NCI-H1436 treated with DMSO at 0.1 percent for 48 hours (cell line): Measurements from ENCODE around the gene NID1.
"Not testable (repeated sequence)": the region's sequence is repeated elsewhere in the genome, so short reads cannot be mapped to it uniquely, and the experiment has no call there.

Experiments used
- DNase-seq: peaks from one replicate; lab custom pipeline; 2025; lab: John Stamatoyannopoulos, UW

The NID1 gene

DNA sequence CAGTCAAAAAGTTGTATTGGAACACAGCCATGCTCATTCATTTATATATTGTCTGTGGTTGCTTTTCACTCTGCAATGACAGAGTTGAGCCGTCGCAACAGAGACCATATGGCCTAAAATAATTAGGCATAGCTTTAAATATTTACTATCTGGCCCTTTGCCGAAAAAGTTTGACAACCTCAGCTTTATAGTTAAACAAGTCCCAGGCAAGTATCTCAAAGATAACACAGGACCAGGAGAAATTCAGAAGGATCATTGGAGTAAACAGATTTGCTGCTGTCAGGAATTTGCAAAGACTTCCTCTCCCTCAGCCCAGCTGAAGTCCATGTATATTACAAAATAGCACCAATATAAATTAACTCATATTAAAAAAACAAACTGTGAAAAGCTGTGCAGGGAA is 34.4 kb downstream of the NID1 start:
- DNase-seq, result no peak

DNA sequence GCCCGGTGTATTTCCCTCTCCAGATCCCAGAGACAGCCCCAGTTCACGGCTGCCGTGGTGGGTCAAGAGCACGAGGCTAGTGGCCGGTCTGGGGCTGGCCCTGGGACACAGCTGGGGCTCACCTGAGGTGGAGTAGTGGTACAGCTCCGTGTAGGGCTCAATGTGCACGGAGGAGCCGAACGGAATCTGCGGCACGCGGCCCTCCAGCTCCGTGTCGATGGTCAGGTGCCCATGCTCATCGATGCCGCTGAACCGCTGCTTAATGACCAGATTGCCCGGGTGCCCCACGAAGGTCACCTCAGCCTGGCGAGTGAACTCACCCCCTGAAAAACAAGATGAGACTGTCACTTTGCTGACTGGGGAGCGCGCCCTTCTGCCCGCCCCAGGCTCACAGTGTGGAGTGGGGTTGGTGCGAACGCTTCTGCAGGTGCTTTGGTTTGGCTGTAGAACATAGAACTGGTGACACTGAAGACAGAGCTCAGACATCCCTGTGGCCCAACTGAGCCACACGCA is 35.4 kb downstream of the NID1 start:
- DNase-seq, result no peak

DNA sequence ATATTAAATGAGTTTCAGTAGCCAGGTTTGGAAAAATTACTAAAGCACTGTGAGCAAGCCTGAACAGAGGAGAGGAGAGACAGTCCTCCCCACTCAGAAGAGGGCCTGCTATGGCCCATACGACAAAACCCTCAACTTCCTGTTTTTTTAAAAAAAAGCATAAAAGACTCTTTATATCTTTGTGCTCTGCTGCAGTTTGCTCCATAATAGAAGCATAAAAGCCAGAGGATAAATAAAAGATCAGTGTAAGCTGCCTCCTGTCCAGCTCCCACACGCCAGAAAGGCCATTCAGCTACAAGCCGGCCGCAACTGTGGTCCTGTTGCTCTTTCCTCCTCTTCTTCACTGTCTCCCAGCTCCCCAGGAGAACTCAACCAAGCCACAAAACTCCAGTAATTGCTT is 37.8 kb downstream of the NID1 start:
- DNase-seq, result no peak

DNA sequence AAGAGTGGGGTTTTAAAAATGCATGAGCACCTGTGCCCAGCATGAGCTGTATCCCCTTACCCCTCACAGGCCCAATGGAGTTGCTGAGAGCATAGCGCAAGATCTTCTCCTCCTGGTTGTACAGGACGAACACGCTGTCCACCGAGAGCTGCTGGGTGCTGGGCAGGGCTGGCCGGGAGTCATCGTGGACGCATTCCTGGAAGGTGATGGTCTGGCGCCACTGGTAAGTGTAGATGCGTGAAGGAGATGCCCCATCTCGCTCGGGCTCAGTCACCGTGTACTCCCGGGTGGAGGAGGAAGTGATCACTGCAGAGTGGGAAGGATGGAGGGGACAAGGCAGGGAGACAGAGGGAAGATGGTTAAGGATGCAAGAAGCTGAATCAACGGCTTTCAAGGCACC is 39.1 kb downstream of the NID1 start:
- no peak for DNase-seq

DNA sequence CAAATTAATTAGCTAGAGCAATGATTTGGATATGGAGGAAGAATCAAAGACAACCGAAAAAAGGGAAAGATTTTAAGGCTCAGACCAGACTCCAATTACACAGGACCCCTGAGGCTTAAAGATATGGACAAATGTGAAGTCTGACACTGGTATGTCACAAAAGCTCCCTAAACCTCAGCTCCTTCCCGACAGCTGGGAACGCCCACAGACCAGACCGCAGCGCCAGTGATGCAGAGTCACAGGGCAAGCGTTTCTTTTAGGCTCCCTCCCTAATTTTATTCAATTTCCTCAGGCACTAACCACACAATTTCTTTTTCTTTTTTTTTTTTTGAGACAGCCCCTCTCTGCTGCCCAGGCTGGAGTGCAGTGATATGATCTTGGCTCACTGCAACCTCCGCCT is 40.2 kb downstream of the NID1 start:
- no peak for DNase-seq

DNA sequence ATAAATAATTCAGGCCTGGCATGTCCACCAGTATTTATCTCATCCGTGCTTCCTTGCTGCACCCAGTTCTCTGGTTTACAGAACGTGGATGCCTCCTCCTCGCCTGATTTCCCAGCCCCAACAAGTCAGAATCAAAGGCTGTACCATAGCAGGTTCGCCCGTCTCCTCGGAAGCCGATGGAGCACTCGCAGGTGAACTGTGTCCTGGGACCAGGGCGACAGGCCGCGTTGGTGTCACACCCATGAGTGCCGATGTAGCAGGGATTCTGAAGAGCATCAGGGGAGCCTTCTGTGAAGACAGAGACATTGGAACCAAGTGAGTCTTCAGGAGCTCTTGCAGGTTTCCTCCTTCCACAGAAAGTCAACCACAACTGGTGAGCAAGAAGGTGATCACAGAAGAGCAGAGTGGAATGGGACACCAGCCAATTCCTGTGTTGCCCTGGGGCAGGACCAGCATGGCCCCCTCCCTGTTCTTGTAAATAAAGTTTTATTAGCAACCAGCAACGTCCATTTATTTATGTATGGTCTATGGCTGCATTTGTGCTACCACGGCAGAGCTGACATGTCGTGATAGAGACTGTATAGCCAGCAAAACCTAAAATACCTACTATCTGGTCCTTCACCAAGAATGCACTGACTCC is 40.8 kb downstream of the NID1 start:
- DNase-seq, result no peak

DNA sequence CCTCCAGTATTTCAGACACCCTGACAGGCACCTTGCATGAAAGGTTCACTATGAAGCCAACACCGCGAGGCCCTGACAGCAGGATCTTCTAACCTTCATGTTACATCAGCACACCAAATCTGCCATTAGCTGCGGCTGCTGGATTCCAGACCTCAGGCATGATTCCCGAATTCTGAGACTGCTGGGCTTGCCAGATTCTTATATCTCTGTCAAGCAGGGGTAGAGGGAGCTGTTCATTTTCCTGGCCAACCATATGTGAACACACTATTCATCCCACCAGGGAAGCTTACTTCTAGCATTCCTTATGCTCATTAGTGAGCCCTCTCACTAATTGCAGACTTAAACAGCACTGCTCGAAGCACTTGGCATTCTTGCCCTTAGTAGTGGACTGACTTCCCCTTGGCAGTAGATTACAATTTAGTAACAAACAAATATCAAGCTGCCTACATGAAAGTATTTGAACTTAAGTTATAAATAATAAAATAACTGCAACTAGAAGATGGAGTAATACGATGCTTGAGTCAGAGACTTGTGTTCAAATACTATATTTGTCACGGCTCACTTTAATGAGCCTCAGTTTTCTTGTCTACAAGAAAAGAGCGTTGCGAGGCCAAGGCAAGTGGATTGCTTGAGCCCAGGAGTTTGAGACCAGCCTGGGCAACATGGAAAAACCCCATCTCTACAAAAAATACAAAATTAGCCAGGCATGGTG is 43.3 kb downstream of the NID1 start:
- no peak for DNase-seq

DNA sequence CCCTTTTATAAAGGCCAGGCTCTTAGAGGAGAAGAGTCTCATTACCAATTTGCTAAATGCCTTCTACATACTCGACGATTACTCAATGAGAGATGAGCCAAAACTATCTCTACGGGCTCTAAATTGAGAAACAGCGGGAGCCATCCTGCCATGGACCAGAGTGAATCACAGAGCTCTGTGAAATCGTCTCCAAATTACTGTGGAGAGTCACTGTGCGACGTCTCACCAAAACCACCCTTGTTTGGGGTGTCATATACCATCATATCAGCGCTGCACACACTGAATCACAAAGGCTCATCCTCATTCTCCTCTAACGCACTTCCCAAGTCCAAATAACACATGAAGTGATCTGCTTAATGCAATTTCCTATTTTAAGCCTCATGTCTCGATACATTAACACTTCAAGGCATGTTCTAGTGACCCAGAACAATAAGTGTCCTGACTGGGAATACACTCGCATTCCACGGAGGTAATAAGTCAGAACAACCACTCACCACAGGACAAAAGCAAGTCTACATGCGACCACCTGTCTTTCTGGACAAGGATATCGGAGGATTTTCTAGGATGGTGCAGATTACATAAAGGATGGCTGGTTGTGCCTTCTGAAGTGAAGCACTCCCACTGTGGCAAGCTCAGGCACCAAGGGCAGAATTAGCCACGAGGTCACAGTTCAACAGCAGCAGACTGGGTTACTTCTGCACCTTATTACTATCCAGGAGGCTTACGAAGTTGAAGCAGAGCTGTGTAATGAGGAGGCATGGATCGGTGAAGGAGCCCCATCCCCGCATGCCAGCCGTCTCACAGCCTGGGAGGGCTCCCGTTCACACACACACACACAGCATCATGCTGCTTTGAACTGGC is 44.3 kb downstream of the NID1 start:
- no peak for DNase-seq

DNA sequence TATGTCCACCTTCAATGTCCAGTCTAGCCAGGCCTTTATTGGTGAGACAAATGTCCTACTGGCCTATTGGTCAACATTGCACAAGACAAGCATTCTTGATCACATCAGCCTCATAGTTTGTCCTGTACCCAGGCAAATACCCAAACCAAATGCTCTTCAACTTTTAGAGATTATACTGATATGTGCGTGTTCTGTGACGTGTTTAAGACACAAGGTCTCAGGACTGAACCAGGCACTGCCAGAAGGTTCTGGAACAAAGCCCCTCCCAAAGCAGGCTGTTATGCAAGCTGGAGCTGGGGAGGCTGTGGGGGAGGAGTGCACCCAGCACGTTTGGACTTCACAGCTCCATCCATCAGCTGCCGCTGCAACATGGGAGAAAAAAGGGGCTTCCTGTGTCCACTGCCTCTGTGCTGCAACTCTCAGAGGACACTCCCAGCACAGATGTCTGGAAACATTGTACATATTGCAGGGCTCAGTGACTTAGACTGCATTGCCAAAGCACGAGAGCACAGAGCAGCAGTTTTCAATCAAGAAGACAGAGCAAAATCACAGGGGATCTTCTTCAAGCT is 45.9 kb downstream of the NID1 start:
- no peak for DNase-seq

DNA sequence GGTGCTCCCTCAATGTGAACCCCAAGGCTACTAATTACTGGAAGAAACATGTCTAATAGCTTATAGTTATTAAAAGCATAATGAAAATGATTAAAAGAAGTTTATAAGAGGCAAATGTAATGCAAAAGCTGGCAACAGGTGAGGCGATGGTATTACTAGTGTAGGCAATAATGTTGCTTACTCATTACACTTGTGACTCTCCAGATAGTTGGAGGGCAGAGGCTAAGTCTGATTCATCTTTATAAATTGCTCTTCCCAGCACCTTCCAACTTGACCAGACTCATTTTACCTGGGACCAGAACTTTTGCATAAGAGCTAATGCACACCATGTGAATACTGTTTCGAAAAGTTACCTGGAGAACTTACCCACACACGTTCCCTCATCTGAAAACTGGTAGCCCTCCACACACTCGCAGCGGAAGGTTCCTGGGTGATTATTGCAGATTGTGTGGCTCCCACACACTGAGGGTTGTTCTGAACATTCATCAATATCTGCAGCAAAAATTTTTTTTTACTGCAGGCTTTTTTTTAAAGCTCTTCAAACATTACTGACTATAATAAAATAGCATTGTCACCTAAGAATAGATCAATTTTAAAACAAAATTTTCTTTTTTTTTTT is 48.0 kb downstream of the NID1 start:
- no peak for DNase-seq

DNA sequence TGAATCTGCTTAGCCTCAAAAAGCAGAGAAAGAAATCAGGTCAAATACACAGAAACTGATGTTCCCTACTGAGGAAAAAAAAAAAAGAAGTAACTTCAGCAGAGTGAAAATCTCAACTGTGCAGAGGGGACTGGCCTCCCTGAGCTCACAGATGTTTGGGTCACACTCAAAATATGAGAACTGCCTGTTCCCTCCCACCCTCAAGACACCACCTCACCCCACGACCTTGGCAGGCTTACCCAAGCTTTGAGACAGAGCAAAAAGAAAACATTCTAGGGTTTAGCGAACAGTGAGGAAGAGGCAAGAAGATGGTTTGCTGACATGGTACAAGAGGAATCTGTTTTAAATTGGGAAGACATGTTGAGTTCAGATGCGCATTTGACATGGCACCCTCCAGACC is 48.8 kb downstream of the NID1 start:
- DNase-seq, result no peak

DNA sequence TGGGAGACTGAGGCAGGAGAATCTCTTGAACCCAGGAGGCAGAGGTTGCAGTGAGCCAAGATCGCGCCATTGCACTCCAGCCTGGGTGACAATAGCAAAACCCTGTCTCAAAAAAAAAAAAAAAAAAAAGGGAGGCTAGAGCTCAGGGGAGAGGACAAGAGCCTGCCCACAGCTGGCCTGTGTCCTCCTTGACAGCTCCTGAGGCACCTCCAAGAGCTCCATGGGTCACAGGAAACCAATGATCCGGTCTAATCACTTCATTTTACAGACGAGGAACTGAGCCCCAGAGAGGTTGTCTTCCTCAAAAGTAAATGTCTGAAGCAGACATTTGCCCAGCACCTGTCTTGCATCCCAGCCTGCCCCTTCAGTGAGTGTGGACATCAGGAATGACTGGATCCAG is 49.4 kb downstream of the NID1 start:
- DNase-seq, result no peak

DNA sequence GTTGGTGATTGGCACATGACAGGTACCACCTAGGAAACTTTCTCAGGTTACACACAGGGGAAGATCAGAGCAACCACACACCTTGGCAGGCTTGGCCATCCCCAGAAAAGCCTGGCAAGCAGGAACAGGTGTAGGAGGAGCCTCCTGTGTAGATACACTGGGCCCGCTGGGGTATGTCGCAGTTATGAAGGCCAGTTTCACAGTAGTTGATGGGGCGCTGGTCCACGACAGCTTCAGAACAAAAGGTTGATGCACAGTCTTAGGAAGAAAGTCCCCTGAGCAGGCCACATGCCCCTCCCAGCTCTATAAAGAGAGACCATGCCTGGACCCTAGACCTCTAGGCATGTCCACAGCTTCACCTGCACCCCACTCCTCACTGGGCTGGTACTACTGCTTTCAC is 51.6 kb downstream of the NID1 start:
- DNase-seq, result no peak

DNA sequence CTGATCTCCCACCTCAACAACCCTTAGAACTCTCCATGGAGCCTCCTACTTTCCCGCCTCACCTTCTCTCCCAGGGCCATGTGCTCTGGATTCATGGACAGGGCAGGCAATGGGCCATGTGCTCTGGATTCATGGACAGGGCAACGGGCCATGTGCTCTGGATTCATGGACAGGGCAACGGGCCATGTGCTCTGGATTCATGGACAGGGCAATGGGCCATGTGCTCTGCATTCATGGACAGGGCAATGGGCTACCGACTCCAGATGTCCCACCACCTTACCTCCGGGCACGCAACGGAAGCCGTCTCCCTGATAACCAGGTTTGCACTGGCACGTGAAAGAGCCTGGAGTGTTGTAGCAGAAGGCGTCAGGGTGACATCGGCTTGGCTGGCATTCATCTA is 53.2 kb downstream of the NID1 start:
- no peak for DNase-seq

DNA sequence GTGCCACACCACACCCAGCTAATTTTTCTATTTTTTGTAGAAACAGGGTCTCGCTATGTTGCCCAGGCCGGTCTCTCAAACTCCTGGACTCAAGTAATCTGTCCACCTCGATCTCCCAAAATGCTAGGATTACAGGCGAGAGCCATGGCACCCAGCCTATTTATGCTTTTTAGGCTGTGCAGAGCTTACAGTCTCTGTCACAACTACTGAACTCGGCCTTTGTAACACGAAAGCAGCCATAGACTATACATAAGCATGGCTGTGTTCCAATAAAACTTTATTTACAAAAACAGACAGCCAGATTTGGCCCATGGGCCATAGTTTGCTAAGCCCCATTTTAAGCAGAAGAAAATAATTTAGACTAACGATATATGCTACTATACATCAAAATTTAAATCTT is 54.4 kb downstream of the NID1 start:
- no peak for DNase-seq

DNA sequence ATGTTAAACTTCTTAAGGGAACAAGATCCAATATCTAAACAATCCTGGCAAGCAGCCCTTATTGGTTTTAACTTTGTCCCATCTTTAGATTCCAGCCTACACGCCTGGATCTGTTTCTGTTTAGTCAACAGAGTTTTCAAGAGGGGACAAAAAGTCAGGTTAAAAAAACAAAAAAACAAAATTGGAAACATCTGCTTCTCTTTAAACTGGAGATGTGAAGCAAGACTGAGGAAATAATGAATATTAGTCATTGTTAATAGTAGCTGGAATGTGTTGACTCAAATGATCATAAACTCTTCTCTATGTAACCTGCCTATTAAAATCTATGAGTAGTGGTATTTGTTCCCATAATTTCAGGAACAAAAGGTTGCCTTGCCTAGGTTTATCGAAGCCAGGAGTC is 55.0 kb downstream of the NID1 start:
- DNase-seq, result no peak

DNA sequence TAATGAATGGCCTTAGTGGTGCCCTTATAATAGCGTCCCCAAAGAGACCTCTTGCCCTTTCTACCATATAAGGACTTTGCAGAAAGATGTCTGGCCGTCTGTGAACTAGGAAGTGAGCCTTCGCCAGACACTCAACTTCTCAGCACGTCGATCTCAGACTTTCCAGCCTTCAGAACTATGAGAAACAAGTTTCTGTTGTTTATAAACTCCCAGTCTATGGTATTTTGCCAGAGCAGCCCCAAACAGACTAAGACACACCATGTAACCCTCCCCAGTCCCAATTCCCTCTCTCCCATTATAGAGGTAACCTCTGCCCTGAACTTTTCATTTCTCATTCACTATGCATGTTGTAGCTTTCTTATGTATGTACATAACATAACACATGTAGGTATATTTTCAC is 55.7 kb downstream of the NID1 start:
- no peak for DNase-seq

DNA sequence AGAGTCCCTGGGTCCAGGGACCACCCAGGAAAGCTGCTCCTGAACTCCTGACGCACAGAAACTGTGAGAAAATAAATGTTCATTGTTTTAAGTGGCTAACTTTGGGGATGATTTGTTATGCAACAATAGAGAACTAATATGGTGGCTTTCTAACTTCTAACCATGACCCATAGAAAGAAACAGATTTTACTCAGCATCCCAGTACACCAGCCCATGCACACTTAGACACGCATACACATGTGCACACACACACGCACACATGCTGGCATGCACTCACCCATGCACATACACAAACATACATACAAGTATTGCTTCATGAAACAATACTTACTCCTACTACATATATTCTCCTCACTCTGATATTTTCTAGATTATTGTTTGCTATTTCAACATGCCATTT is 57.1 kb downstream of the NID1 start:
- DNase-seq, result no peak

DNA sequence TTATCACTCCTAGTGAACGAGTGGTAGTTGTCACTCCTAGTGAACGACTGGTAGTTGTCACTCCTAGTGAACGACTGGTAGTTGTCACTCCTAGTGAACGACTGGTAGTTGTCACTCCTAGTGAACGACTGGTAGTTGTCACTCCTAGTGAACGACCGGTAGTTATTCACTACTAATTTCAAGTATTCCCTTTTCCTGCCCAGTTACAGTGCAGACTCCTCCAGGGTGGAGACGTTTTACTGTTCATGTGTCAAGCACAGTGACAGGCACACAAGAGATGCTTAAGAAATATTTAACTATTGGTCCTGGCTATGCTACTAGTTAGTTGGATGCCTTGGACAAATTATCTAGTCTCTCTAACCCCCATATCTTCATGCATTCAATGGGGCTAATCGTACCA is 61.8 kb downstream of the NID1 start:
- not testable (repeated sequence) for DNase-seq

DNA sequence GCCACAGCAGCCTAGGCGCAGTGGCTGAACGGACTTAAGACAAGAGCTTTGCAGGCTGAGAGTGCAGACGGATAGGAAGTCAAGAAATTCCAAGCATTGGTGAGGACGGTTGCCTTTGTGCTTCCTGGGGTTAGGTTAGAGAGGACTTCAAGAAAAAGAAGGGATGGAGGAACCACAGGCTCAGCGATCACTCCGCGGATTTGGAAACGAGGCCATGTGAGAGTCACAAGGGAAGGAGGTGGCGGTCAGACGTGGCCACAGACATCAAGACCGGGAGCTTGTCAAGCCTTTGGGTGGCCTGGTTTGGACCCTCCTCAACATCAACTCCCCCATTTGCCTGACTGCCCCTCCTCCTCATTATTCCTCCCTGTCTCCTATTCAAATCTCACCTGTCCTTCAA is 62.3 kb downstream of the NID1 start:
- no peak for DNase-seq

DNA sequence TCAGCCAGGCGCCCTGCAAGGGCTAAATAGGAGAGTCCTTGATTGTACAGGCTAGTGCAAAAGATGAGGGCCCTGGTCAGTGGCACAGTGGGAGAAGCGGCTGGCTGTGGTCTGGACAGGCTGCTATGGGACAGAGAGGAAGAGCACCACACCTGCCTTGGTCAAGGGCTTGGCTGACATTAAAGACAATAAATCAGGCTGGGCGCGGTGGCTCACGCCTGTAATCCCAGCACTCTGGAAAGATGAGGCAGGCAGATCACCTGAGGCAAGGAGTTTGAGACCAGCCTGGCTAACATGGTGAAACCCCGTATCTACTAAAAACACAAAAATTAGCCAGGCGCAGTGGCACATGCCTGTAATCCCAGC is 62.9 kb downstream of the NID1 start:
- DNase-seq, result no peak

DNA sequence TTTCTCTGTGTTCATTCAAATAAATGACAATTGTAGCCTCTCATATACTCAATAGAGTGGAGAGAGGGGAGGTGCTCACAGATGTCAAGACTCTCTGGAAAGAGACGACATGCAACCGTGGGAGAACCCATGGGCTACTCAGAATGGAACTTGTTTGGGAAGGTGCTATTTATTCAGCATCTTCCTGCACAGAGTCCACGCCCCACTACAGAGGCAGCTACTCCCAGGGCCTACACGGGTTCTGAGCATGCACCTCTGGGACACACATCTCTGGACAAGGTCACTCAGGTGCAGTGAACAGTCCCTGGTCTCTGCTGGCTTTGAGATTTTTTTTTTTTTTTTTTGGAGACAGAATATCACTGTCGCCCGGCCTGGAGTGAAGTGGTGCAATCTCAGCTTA is 64.1 kb downstream of the NID1 start:
- no peak for DNase-seq
